K562 (cell line): Measurements from ENCODE around the gene ACBD3. TPM values are rescaled to one million over a fixed set of nuclear protein-coding genes. Genes with fewer than 3 reads are reported as not detected.

Source experiments
- ADNP ChIP-seq: fragments of 200-800 bp; sonication (Bioruptor generic); IDR thresholded peaks from 2 replicates; pipeline ENCODE4 v1.6.1; 2016; ENCODE audit warnings: missing genetic modification characterization, missing compliant biosample characterization
- ATF6 ChIP-seq: sonication (generic); formaldehyde crosslinking; IDR thresholded peaks from 2 replicates; pipeline ENCODE4 v1.4.0; 2020; ENCODE audit warnings: mild to moderate bottlenecking, missing genetic modification reagents
- BRD4 ChIP-seq: fragments of 200-600 bp; sonication (generic); IDR thresholded peaks from 2 replicates; pipeline ENCODE4 v1.6.1; 2017; ENCODE audit warnings: inconsistent platforms
- CREM ChIP-seq: IDR thresholded peaks from 2 replicates; pipeline ENCODE4 v1.6.1; 2014; ENCODE audit warnings: antibody characterized with exemption, low read depth
- CXXC5 ChIP-seq: fragments of 250-450 bp; sonication (Bioruptor Pico); IDR thresholded peaks from 2 replicates; pipeline ENCODE4 v1.8.0; 2022; ENCODE audit warnings: inconsistent platforms, mild to moderate bottlenecking, moderate library complexity
- EWSR1 ChIP-seq: fragments of 450-650 bp; IDR thresholded peaks from 2 replicates; pipeline ENCODE4 v1.6.1; 2018; ENCODE audit warnings: borderline replicate concordance, mild to moderate bottlenecking, low read depth, moderate library complexity; ENCODE audit not compliant: partially characterized antibody
- HDGF ChIP-seq: fragments of 450-650 bp; IDR thresholded peaks from 2 replicates; pipeline ENCODE4 v1.6.1; 2016
- HMGN3 ChIP-seq: IDR thresholded peaks from 2 replicates; pipeline ENCODE4 v1.6.1; 2011; ENCODE audit warnings: borderline replicate concordance, low read depth, mild to moderate bottlenecking, mixed read lengths, low read length; ENCODE audit not compliant: insufficient read length; ENCODE audit errors: extremely low read depth
- HNRNPL ChIP-seq: fragments of 200-400 bp; formaldehyde crosslinking; IDR thresholded peaks from 2 replicates; pipeline ENCODE4 v1.6.1; 2017; ENCODE audit warnings: low read depth, mild to moderate bottlenecking, low read length
- HNRNPLL ChIP-seq: fragments of 200-400 bp; formaldehyde crosslinking; IDR thresholded peaks from 2 replicates; pipeline ENCODE4 v1.6.1; 2017; ENCODE audit warnings: low read length, low read depth, mild to moderate bottlenecking; ENCODE audit not compliant: poor library complexity, severe bottlenecking
- KAT2B ChIP-seq: IDR thresholded peaks from one replicate; pipeline ENCODE4 v1.6.1; 2012; ENCODE audit warnings: low read depth, mild to moderate bottlenecking, control low read depth, inconsistent platforms, low read length, moderate library complexity
- KAT7 ChIP-seq: sonication (generic); formaldehyde crosslinking; IDR thresholded peaks from 2 replicates; pipeline ENCODE4 v1.8.0; 2022; ENCODE audit warnings: missing genetic modification reagents, mild to moderate bottlenecking, borderline replicate concordance
- L3MBTL2 ChIP-seq: fragments of 450-650 bp; IDR thresholded peaks from 2 replicates; pipeline ENCODE4 v1.6.1; 2016; ENCODE audit warnings: mild to moderate bottlenecking, moderate library complexity
- MAFG ChIP-seq: fragments of 450-650 bp; conservative IDR thresholded peaks from 2 replicates; pipeline ENCODE4 v1.6.1; 2016; ENCODE audit warnings: missing genetic modification characterization, missing compliant biosample characterization
- MYBL2 ChIP-seq, 2 experiments: fragments of 450-650 bp in 1 of 2; sonication (generic) in 1 of 2; formaldehyde crosslinking in 1 of 2; IDR thresholded peaks; 2 replicates each; pipeline versions ENCODE4 v1.6.1 to v1.8.1; 2017 to 2022; ENCODE audit warnings: borderline replicate concordance in 1 of 2, inconsistent platforms in 1 of 2, low read depth in 1 of 2, mild to moderate bottlenecking in 1 of 2, missing genetic modification reagents in 1 of 2, moderate library complexity in 1 of 2
- MYC ChIP-seq, 2 experiments: fragments of 250-450 bp in 1 of 2; sonication (Bioruptor Pico) in 1 of 2; IDR thresholded peaks; 2 replicates each; pipeline versions ENCODE4 v1.5.1 to v1.6.1; 2012 to 2021; ENCODE audit warnings: low read depth in 2 of 2, borderline replicate concordance in 1 of 2, improper control_type of control experiment in 1 of 2, low read length in 1 of 2, mild to moderate bottlenecking in 1 of 2, moderate library complexity in 1 of 2
- POLR2H ChIP-seq: IDR thresholded peaks from 2 replicates; pipeline ENCODE4 v1.6.1; 2016; ENCODE audit warnings: missing genetic modification characterization, low read depth, mild to moderate bottlenecking, control low read depth, missing compliant biosample characterization, moderate library complexity
- RCOR1 ChIP-seq, 2 experiments: IDR thresholded peaks; 2 replicates each; pipeline ENCODE4 v1.6.1; 2012; ENCODE audit warnings: low read depth in 2 of 2, low read length in 2 of 2, borderline replicate concordance in 1 of 2, improper control_type of control experiment in 1 of 2
- RFX1 ChIP-seq: fragments of 450-650 bp; IDR thresholded peaks from 2 replicates; pipeline ENCODE4 v1.6.1; 2016; ENCODE audit warnings: mild to moderate bottlenecking, moderate library complexity
- SP1 ChIP-seq: sonication (generic); formaldehyde crosslinking; IDR thresholded peaks from 2 replicates; pipeline ENCODE4 v1.8.1; 2022; ENCODE audit warnings: mild to moderate bottlenecking, missing genetic modification reagents
- SREBF2 ChIP-seq: sonication (generic); formaldehyde crosslinking; IDR thresholded peaks from 2 replicates; pipeline ENCODE4 v1.4.0; 2020; ENCODE audit warnings: mild to moderate bottlenecking, missing genetic modification reagents
- U2AF1 ChIP-seq: fragments of 200-400 bp; formaldehyde crosslinking; optimal IDR thresholded peaks from 2 replicates; pipeline ENCODE3; 2017; ENCODE audit warnings: mild to moderate bottlenecking, low read depth, low read length, moderate library complexity
- ZNF175 ChIP-seq: fragments of 200-800 bp; sonication (Bioruptor generic); IDR thresholded peaks from 2 replicates; pipeline ENCODE4 v1.6.1; 2016; ENCODE audit warnings: low read depth, mild to moderate bottlenecking, missing genetic modification characterization, missing compliant biosample characterization
- ZNF347 ChIP-seq: fragments of 450-650 bp; formaldehyde crosslinking; IDR thresholded peaks from 2 replicates; pipeline ENCODE4 v1.4.0; 2020; ENCODE audit warnings: low read depth, mild to moderate bottlenecking, moderate library complexity
- ZNF717 ChIP-seq: fragments of 250-450 bp; sonication (Bioruptor Pico); IDR thresholded peaks from 2 replicates; pipeline ENCODE4 v1.5.0; 2021
- polyA plus RNA-seq, 8 experiments: library from polyadenylated mRNA; depleted of rRNA in 4 of 8; stranded (reverse) in 5 of 8; unstranded in 3 of 8; fragments of >200 nt; fragmentation: Nextera tagmentation in 2 of 8; fragmentation: Illumina TruSeq in 1 of 8; extraction: Ambion mirVana in 2 of 8; extraction: Trizol in 1 of 8; gene quantifications; 2 replicates each; pipeline versions ENCODE4 v1.2.1 to v1.2.3, GENCODE V29; 2011 to 2014; ENCODE audit warnings: inconsistent platforms in 1 of 8, missing spikeins in 1 of 8
- total RNA-seq, 7 experiments: library from RNA; depleted of rRNA in 6 of 7; stranded (reverse); fragments of >200 nt in 6 of 7; fragmentation: Illumina TruSeq in 2 of 7; extraction: Trizol in 2 of 7; gene quantifications; 2 replicates each; pipeline versions ENCODE4 v1.2.1 to v1.2.3, GENCODE V29; 2011 to 2021; ENCODE audit warnings: low replicate concordance in 1 of 7
- TF ChIP-seq, protein P1 (sequence below): sonication (generic); formaldehyde crosslinking; IDR thresholded peaks from 2 replicates; pipeline ENCODE4 v1.8.1; 2023; ENCODE audit warnings: mild to moderate bottlenecking, missing genetic modification reagents

Gene ACBD3
- total and polyA plus RNA-seq, 9 of the 15 experiments (the other 6 are each of a cell fraction or from before 2014, with no cell fraction given): 11.1 to 36.7 (median 26.9) TPM

DNA sequence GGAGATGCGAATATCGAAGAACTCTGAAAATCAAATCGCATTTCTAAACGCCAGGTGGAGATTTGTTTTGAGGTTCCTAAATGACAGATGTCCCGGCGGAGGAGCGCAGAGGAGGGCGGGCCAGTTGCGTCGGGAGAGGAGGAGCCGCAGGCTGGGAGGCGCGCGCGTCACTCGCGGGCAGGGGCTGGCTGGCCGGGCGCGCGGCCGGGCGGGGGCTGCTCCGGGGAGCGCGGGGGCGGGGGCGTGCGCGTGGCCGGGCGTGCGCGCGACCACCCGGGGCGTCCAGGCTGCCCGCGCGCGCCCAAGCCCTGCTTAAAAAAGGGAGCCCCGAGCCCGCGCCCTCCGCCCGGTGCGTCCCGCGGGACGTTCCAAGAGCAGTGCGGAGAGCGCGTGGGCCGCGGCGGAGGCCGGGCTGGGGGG is 76.7 kb downstream of the ACBD3 start (continued):
- TF ChIP-seq ADNP (tag) (no peak), HMGN3 (peak; percentile 35), HNRNPLL (peak; percentile 81), ATF6 (no peak), SREBF2 (CRISPR knock-in tag) (no peak), L3MBTL2 (no peak), RFX1 (no peak), ZNF175 (CRISPR knock-in tag) (peak; percentile 47; the same call in 1 of the 2 replicates), CREM (peak; percentile 81), POLR2H (tag) (no peak), EWSR1 (no peak), HDGF (no peak), KAT2B (no peak), ZNF717 (no peak), BRD4 (no peak), HNRNPL (0 out of 2 replicates have a peak, but pooled peaks have one; percentile 43), RCOR1 (IDR thresholded peaks at IDR 0.05; ENCODE audit: borderline replicate concordance in 1 of 2, low read depth in 2 of 2, low read length in 2 of 2) (peak; percentile 81 to 83), U2AF1 (no peak), CXXC5 (CRISPR knock-in tag) (peak; percentile 91), MAFG (tag) (no peak), KAT7 (0 out of 2 replicates have a peak, but pooled peaks have one; percentile 2), SP1 (peak; percentile 10; the same call in 1 of the 2 replicates), ZNF347 (CRISPR knock-in tag) (no peak), MYC (IDR thresholded peaks at IDR 0.05; ENCODE audit: low read depth, low read length) (peak; percentile 72), MYC (CRISPR knock-in tag; IDR thresholded peaks at IDR 0.05; ENCODE audit: borderline replicate concordance, low read depth) (no peak), MYBL2 (IDR thresholded peaks at IDR 0.05; ENCODE audit: low read depth) (no peak), MYBL2 (CRISPR knock-in tag; IDR thresholded peaks at IDR 0.05; ENCODE audit: borderline replicate concordance) (no peak)
- TF ChIP-seq, protein P1, sequence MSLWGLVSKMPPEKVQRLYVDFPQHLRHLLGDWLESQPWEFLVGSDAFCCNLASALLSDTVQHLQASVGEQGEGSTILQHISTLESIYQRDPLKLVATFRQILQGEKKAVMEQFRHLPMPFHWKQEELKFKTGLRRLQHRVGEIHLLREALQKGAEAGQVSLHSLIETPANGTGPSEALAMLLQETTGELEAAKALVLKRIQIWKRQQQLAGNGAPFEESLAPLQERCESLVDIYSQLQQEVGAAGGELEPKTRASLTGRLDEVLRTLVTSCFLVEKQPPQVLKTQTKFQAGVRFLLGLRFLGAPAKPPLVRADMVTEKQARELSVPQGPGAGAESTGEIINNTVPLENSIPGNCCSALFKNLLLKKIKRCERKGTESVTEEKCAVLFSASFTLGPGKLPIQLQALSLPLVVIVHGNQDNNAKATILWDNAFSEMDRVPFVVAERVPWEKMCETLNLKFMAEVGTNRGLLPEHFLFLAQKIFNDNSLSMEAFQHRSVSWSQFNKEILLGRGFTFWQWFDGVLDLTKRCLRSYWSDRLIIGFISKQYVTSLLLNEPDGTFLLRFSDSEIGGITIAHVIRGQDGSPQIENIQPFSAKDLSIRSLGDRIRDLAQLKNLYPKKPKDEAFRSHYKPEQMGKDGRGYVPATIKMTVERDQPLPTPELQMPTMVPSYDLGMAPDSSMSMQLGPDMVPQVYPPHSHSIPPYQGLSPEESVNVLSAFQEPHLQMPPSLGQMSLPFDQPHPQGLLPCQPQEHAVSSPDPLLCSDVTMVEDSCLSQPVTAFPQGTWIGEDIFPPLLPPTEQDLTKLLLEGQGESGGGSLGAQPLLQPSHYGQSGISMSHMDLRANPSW (CRISPR knock-in tag): no peak
